ENCODE results near the gene LRRC18. TPM values are rescaled to one million over a fixed set of nuclear protein-coding genes. Genes with fewer than 3 reads are reported as not detected.

Gene LRRC18
- total RNA-seq, 1 donor from 2014 or later: not detected

GRCh38 chr10:48883701-48884100 lies 55.9 kb downstream of the LRRC18 start:
- TF ChIP-seq CTCF (IDR thresholded peaks at IDR 0.05; ENCODE audit: insufficient read depth, low read length, poor library complexity, severe bottlenecking): no peak
- Histone ChIP-seq H3K4me3 (ENCODE audit: low read depth, low read length) (no peak overlapping the region), H3K27me3 (ENCODE audit: control insufficient read depth, insufficient read depth, low read length) (no peaks in the 10 kb centered on the region), H3K36me3 (ENCODE audit: control insufficient read depth, insufficient read depth, low read length) (no peaks in the 10 kb centered on the region)
- no peak for DNase-seq (ENCODE audit: low read depth)

- H3K27me3 ChIP-seq (ENCODE audit: control insufficient read depth, insufficient read depth, low read length): no peaks in the 10 kb centered on the region
- DNase-seq (ENCODE audit: low read depth): no peak
- H3K36me3 ChIP-seq (ENCODE audit: control insufficient read depth, insufficient read depth, low read length): no peaks in the 10 kb centered on the region
- TF ChIP-seq CTCF (IDR thresholded peaks at IDR 0.05; ENCODE audit: insufficient read depth, low read length, poor library complexity, severe bottlenecking): no peak
- no peak overlapping the region for H3K4me3 ChIP-seq (ENCODE audit: low read depth, low read length)
Measured at GRCh38 chr10:48882881-48883280, 56.8 kb downstream of the LRRC18 start.

GRCh38 chr10:48881937-48882336 lies 57.7 kb downstream of the LRRC18 start:
- no peak for TF ChIP-seq CTCF (IDR thresholded peaks at IDR 0.05; ENCODE audit: insufficient read depth, low read length, poor library complexity, severe bottlenecking)
- no peak for DNase-seq (ENCODE audit: low read depth)
- no peaks in the 10 kb centered on the region for H3K36me3 ChIP-seq (ENCODE audit: control insufficient read depth, insufficient read depth, low read length)
- H3K4me3 ChIP-seq (ENCODE audit: low read depth, low read length): no peak overlapping the region
- no peaks in the 10 kb centered on the region for H3K27me3 ChIP-seq (ENCODE audit: control insufficient read depth, insufficient read depth, low read length)

GRCh38 chr10:48880016-48880705 lies 59.5 kb downstream of the LRRC18 start:
- no peaks in the 10 kb centered on the region for H3K36me3 ChIP-seq (ENCODE audit: control insufficient read depth, insufficient read depth, low read length)
- H3K4me3 ChIP-seq (ENCODE audit: low read depth, low read length): no peak overlapping the region
- TF ChIP-seq CTCF (IDR thresholded peaks at IDR 0.05; ENCODE audit: insufficient read depth, low read length, poor library complexity, severe bottlenecking): no peak
- DNase-seq (ENCODE audit: low read depth): no peak
- no peaks in the 10 kb centered on the region for H3K27me3 ChIP-seq (ENCODE audit: control insufficient read depth, insufficient read depth, low read length)

GRCh38 chr10:48879451-48879850 lies 60.2 kb downstream of the LRRC18 start:
- TF ChIP-seq CTCF (IDR thresholded peaks at IDR 0.05; ENCODE audit: insufficient read depth, low read length, poor library complexity, severe bottlenecking): no peak
- DNase-seq (ENCODE audit: low read depth): no peak
- H3K4me3 ChIP-seq (ENCODE audit: low read depth, low read length): no peak overlapping the region
- no peaks in the 10 kb centered on the region for H3K27me3 ChIP-seq (ENCODE audit: control insufficient read depth, insufficient read depth, low read length)
- H3K36me3 ChIP-seq (ENCODE audit: control insufficient read depth, insufficient read depth, low read length): no peaks in the 10 kb centered on the region

- no peaks in the 10 kb centered on the region for H3K27me3 ChIP-seq (ENCODE audit: control insufficient read depth, insufficient read depth, low read length)
- H3K4me3 ChIP-seq (ENCODE audit: low read depth, low read length): no peak overlapping the region
- H3K36me3 ChIP-seq (ENCODE audit: control insufficient read depth, insufficient read depth, low read length): no peaks in the 10 kb centered on the region
- TF ChIP-seq CTCF (IDR thresholded peaks at IDR 0.05; ENCODE audit: insufficient read depth, low read length, poor library complexity, severe bottlenecking): no peak
- no peak for DNase-seq (ENCODE audit: low read depth)
Measured at GRCh38 chr10:48878091-48878490, 61.5 kb downstream of the LRRC18 start.
